Ishikawa (cell line): ENCODE data around the gene IGSF22.

Source experiments
- CEBPB ChIP-seq: IDR thresholded peaks from 2 replicates; pipeline ENCODE4 v1.6.1; 2012
- EP300 ChIP-seq: IDR thresholded peaks from 2 replicates; pipeline ENCODE4 v1.6.1; 2012; ENCODE audit warnings: borderline replicate concordance
- FOXM1 ChIP-seq: IDR thresholded peaks from 2 replicates; pipeline ENCODE4 v1.6.1; 2012; ENCODE audit warnings: low read depth, borderline replicate concordance
- NFIC ChIP-seq: IDR thresholded peaks from 2 replicates; pipeline ENCODE4 v1.6.1; 2012
- RAD21 ChIP-seq: IDR thresholded peaks from 2 replicates; pipeline ENCODE4 v1.6.1; 2012; ENCODE audit warnings: low read depth
- REST ChIP-seq: IDR thresholded peaks from 2 replicates; pipeline ENCODE4 v1.6.1; 2012; ENCODE audit warnings: low read depth, mild to moderate bottlenecking
- TAF1 ChIP-seq: IDR thresholded peaks from 2 replicates; pipeline ENCODE4 v1.6.1; 2012; ENCODE audit warnings: low read depth, mild to moderate bottlenecking
- TEAD4 ChIP-seq: IDR thresholded peaks from 2 replicates; pipeline ENCODE4 v1.6.1; 2012
- ZBTB7A ChIP-seq: IDR thresholded peaks from 2 replicates; pipeline ENCODE4 v1.6.1; 2012; ENCODE audit warnings: low read depth
- TF ChIP-seq, protein P1 (sequence below): IDR thresholded peaks from 2 replicates; pipeline ENCODE4 v1.6.1; 2012

DNA sequence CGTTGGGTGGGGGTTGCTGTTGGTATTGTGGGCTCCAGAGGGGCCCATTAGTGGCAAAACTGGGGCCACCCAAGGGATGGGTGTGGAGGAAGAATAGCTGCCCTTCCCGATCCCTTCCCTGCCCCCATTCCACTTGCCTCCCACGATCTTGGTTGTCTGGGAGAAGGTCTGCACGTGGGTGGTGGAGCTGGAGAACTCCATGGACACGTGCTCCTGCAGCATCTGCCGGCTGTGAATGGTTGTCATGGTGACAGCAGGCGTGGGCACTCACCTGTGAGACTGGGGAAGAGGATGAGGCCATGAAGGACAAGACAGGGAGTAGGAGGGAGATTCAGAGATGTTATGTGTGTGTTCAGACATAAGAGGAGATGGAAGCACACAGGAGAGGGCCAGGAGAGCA, 2.0 kb downstream of the IGSF22 start:
- no peak for TF ChIP-seq TAF1
- no peak for TF ChIP-seq RAD21
- no peak for TF ChIP-seq EP300
- TF ChIP-seq FOXM1, result no peak
- TF ChIP-seq REST, result no peak
- no peak for TF ChIP-seq NFIC
- no peak for TF ChIP-seq CEBPB
- TF ChIP-seq TEAD4, result no peak
- TF ChIP-seq, protein P1, sequence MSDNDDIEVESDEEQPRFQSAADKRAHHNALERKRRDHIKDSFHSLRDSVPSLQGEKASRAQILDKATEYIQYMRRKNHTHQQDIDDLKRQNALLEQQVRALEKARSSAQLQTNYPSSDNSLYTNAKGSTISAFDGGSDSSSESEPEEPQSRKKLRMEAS, result no peak
- TF ChIP-seq ZBTB7A, result no peak
